Transverse colon (tissue), 4 donors: Measurements from ENCODE around the gene PLEKHM2.

Source experiments
- CTCF ChIP-seq, 5 experiments: fragments of 200-600 bp in 3 of 5; fragments of 450-650 bp in 2 of 5; sonication (generic) in 3 of 5; IDR thresholded peaks; 1 replicate in 2 of 5; 2 replicates in 3 of 5; pipeline ENCODE4 v1.5.1; 2016 to 2017; ENCODE audit warnings: antibody characterized with exemption in 5 of 5, inconsistent platforms in 3 of 5, mild to moderate bottlenecking in 2 of 5, moderate library complexity in 1 of 5
- EP300 ChIP-seq: sonication (generic); formaldehyde crosslinking; IDR thresholded peaks from one replicate; pipeline ENCODE4 v1.6.1; 2017; ENCODE audit warnings: antibody characterized with exemption, low read depth
- POLR2A ChIP-seq: fragments of 450-650 bp; IDR thresholded peaks from one replicate; pipeline ENCODE4 v1.6.1; 2016; ENCODE audit warnings: antibody characterized with exemption, mild to moderate bottlenecking, moderate library complexity
- POLR2AphosphoS5 ChIP-seq, 3 donors: sonication (generic); formaldehyde crosslinking; IDR thresholded peaks; one replicate each; pipeline ENCODE4 v1.6.1; 2016; ENCODE audit warnings: antibody characterized with exemption in 3 of 3

- no peak for TF ChIP-seq EP300
- no peak for TF ChIP-seq CTCF (IDR thresholded peaks at IDR 0.05)
- no peak for TF ChIP-seq POLR2A
- peak in 2 of 3 donors; percentile 14 to 35 for TF ChIP-seq POLR2AphosphoS5 (IDR thresholded peaks at IDR 0.05)
Measured at GRCh38 chr1:15684042-15684461, at the start of gene PLEKHM2.
